SU-DHL-6 (cell line): ENCODE data around the gene SEMA6A.

Experiments used
- CTCF ChIP-seq: fragments of 200-600 bp; sonication (generic); IDR thresholded peaks from one replicate; pipeline ENCODE4 v1.5.1; 2017; ENCODE audit warnings: antibody characterized with exemption, mild to moderate bottlenecking, low read length, moderate library complexity; ENCODE audit not compliant: insufficient read depth, poor library complexity, severe bottlenecking
- EZH2phosphoT487 ChIP-seq: fragments of 200-600 bp; sonication (generic), shearing (Covaris generic); conservative IDR thresholded peaks from 2 replicates; pipeline ENCODE4 v1.6.1; 2018; ENCODE audit warnings: mild to moderate bottlenecking, antibody characterized with exemption, low read length, moderate library complexity, mixed read lengths

- TF ChIP-seq CTCF (no peak), EZH2phosphoT487 (no peak)
These were observed 47.0 kb upstream of the SEMA6A start for GRCh38 chr5:116621599-116621998.
